ENCODE data around the gene TMC1.

Gene TMC1

GRCh38 chr9:72627956-72628540, 106.6 kb downstream of the TMC1 start:
- H3K27me3 Mint-ChIP-seq (ENCODE audit: low read depth), result no peaks in the 10 kb centered on the region
- no peaks in the 10 kb centered on the region for H3K36me3 Mint-ChIP-seq (ENCODE audit: low read depth)
- no peaks in the 10 kb centered on the region for H3K4me1 Mint-ChIP-seq (ENCODE audit: low read depth)
- DNase-seq (ENCODE audit: low spot score), result no peak
- H3K4me3 Mint-ChIP-seq, result no peak overlapping the region
- no peak overlapping the region for H3K27ac Mint-ChIP-seq
- H3K9me3 Mint-ChIP-seq, result peaks cover 9% of the 10 kb centered on the region

GRCh38 chr9:72633966-72634365, 112.6 kb downstream of the TMC1 start:
- Mint-ChIP-seq H3K27ac (no peak overlapping the region), H3K9me3 (peaks cover 22% of the 10 kb centered on the region), H3K4me1 (ENCODE audit: low read depth) (peaks cover 11% of the 10 kb centered on the region), H3K27me3 (ENCODE audit: low read depth) (no peaks in the 10 kb centered on the region), H3K36me3 (ENCODE audit: low read depth) (no peaks in the 10 kb centered on the region), H3K4me3 (no peak overlapping the region)
- DNase-seq (ENCODE audit: low spot score), result peak; percentile 62

GRCh38 chr9:72635197-72635596, 113.8 kb downstream of the TMC1 start:
- H3K36me3 Mint-ChIP-seq (ENCODE audit: low read depth), result no peaks in the 10 kb centered on the region
- H3K9me3 Mint-ChIP-seq, result peaks cover 22% of the 10 kb centered on the region
- H3K4me1 Mint-ChIP-seq (ENCODE audit: low read depth), result peaks cover 11% of the 10 kb centered on the region
- peak; percentile 34 for DNase-seq (ENCODE audit: low spot score)
- H3K27ac Mint-ChIP-seq, result no peak overlapping the region
- H3K27me3 Mint-ChIP-seq (ENCODE audit: low read depth), result no peaks in the 10 kb centered on the region
- no peak overlapping the region for H3K4me3 Mint-ChIP-seq

GRCh38 chr9:72636621-72637020, 115.2 kb downstream of the TMC1 start:
- Mint-ChIP-seq H3K27me3 (ENCODE audit: low read depth) (no peaks in the 10 kb centered on the region), H3K4me1 (ENCODE audit: low read depth) (peaks cover 11% of the 10 kb centered on the region), H3K9me3 (peaks cover 21% of the 10 kb centered on the region), H3K27ac (no peak overlapping the region), H3K36me3 (ENCODE audit: low read depth) (no peaks in the 10 kb centered on the region), H3K4me3 (no peak overlapping the region)
- no peak for DNase-seq (ENCODE audit: low spot score)

GRCh38 chr9:72643651-72644050, 122.2 kb downstream of the TMC1 start:
- Mint-ChIP-seq H3K27ac (no peak overlapping the region), H3K9me3 (no peaks in the 10 kb centered on the region), H3K4me1 (ENCODE audit: low read depth) (no peaks in the 10 kb centered on the region), H3K27me3 (ENCODE audit: low read depth) (peaks cover 4% of the 10 kb centered on the region), H3K4me3 (no peak overlapping the region), H3K36me3 (ENCODE audit: low read depth) (no peaks in the 10 kb centered on the region)
- DNase-seq (ENCODE audit: low spot score), result no peak

GRCh38 chr9:72646061-72646460, 124.7 kb downstream of the TMC1 start:
- Mint-ChIP-seq H3K27me3 (ENCODE audit: low read depth) (peaks cover 12% of the 10 kb centered on the region), H3K4me1 (ENCODE audit: low read depth) (no peaks in the 10 kb centered on the region), H3K36me3 (ENCODE audit: low read depth) (no peaks in the 10 kb centered on the region), H3K4me3 (no peak overlapping the region), H3K9me3 (no peaks in the 10 kb centered on the region), H3K27ac (no peak overlapping the region)
- DNase-seq (ENCODE audit: low spot score), result no peak

GRCh38 chr9:72648324-72649126, 127.1 kb downstream of the TMC1 start:
- Mint-ChIP-seq H3K9me3 (no peaks in the 10 kb centered on the region), H3K27ac (no peak overlapping the region), H3K4me3 (no peak overlapping the region), H3K4me1 (ENCODE audit: low read depth) (no peaks in the 10 kb centered on the region), H3K36me3 (ENCODE audit: low read depth) (no peaks in the 10 kb centered on the region), H3K27me3 (ENCODE audit: low read depth) (peaks cover 16% of the 10 kb centered on the region)
- DNase-seq (ENCODE audit: low spot score), result no peak

- Mint-ChIP-seq H3K4me3 (no peak overlapping the region), H3K27ac (no peak overlapping the region), H3K27me3 (ENCODE audit: low read depth) (peaks cover 16% of the 10 kb centered on the region), H3K36me3 (ENCODE audit: low read depth) (no peaks in the 10 kb centered on the region), H3K9me3 (no peaks in the 10 kb centered on the region), H3K4me1 (ENCODE audit: low read depth) (no peaks in the 10 kb centered on the region)
- DNase-seq (ENCODE audit: low spot score), result no peak
Measured at GRCh38 chr9:72649127-72649442, 127.7 kb downstream of the TMC1 start.

- Mint-ChIP-seq H3K9me3 (no peaks in the 10 kb centered on the region), H3K36me3 (ENCODE audit: low read depth) (no peaks in the 10 kb centered on the region), H3K4me3 (no peak overlapping the region), H3K27me3 (ENCODE audit: low read depth) (peaks cover 13% of the 10 kb centered on the region), H3K27ac (no peak overlapping the region), H3K4me1 (ENCODE audit: low read depth) (no peaks in the 10 kb centered on the region)
- DNase-seq (ENCODE audit: low spot score), result no peak
Measured at GRCh38 chr9:72650206-72650605, 128.8 kb downstream of the TMC1 start.

- no peak for DNase-seq (ENCODE audit: low spot score)
- Mint-ChIP-seq H3K27me3 (ENCODE audit: low read depth) (peaks cover 11% of the 10 kb centered on the region), H3K27ac (no peak overlapping the region), H3K4me1 (ENCODE audit: low read depth) (no peaks in the 10 kb centered on the region), H3K36me3 (ENCODE audit: low read depth) (no peaks in the 10 kb centered on the region), H3K4me3 (no peak overlapping the region), H3K9me3 (no peaks in the 10 kb centered on the region)
Measured at GRCh38 chr9:72656021-72656420, 134.6 kb downstream of the TMC1 start.

GRCh38 chr9:72657023-72657422, 135.6 kb downstream of the TMC1 start:
- no peak overlapping the region for H3K27ac Mint-ChIP-seq
- H3K9me3 Mint-ChIP-seq, result no peaks in the 10 kb centered on the region
- H3K36me3 Mint-ChIP-seq (ENCODE audit: low read depth), result no peaks in the 10 kb centered on the region
- H3K4me3 Mint-ChIP-seq, result no peak overlapping the region
- H3K27me3 Mint-ChIP-seq (ENCODE audit: low read depth), result peaks cover 9% of the 10 kb centered on the region
- DNase-seq (ENCODE audit: low spot score), result no peak
- no peaks in the 10 kb centered on the region for H3K4me1 Mint-ChIP-seq (ENCODE audit: low read depth)

GRCh38 chr9:72658703-72659102, 137.3 kb downstream of the TMC1 start:
- no peak overlapping the region for H3K4me3 Mint-ChIP-seq
- no peaks in the 10 kb centered on the region for H3K4me1 Mint-ChIP-seq (ENCODE audit: low read depth)
- H3K9me3 Mint-ChIP-seq, result no peaks in the 10 kb centered on the region
- H3K36me3 Mint-ChIP-seq (ENCODE audit: low read depth), result no peaks in the 10 kb centered on the region
- H3K27ac Mint-ChIP-seq, result no peak overlapping the region
- H3K27me3 Mint-ChIP-seq (ENCODE audit: low read depth), result peaks cover 6% of the 10 kb centered on the region
- no peak for DNase-seq (ENCODE audit: low spot score)

- DNase-seq (ENCODE audit: low spot score), result no peak
- Mint-ChIP-seq H3K4me1 (ENCODE audit: low read depth) (no peaks in the 10 kb centered on the region), H3K36me3 (ENCODE audit: low read depth) (no peaks in the 10 kb centered on the region), H3K27me3 (ENCODE audit: low read depth) (peaks cover 6% of the 10 kb centered on the region), H3K9me3 (no peaks in the 10 kb centered on the region), H3K4me3 (no peak overlapping the region), H3K27ac (no peak overlapping the region)
Measured at GRCh38 chr9:72661401-72662135, 140.2 kb downstream of the TMC1 start.

- DNase-seq (ENCODE audit: low spot score), result no peak
- H3K4me1 Mint-ChIP-seq (ENCODE audit: low read depth), result no peaks in the 10 kb centered on the region
- peaks cover 3% of the 10 kb centered on the region for H3K27me3 Mint-ChIP-seq (ENCODE audit: low read depth)
- H3K27ac Mint-ChIP-seq, result no peak overlapping the region
- no peaks in the 10 kb centered on the region for H3K9me3 Mint-ChIP-seq
- H3K36me3 Mint-ChIP-seq (ENCODE audit: low read depth), result no peaks in the 10 kb centered on the region
- no peak overlapping the region for H3K4me3 Mint-ChIP-seq
Measured at GRCh38 chr9:72665421-72665820, 144.0 kb downstream of the TMC1 start.
